Head of caudate nucleus (tissue), 42 donors: ENCODE measurements around the gene DCLK2.
A peak's percentile ranks its signal among the peaks of the same experiment; 100 is the strongest.

ENCODE experiments used
- DNase-seq, 42 donors: peaks; one replicate each; pipeline versions ENCODE4 v3.0.0 to v3.0.0-alpha.2; 2020 to 2021; ENCODE audit warnings: mixed read lengths in 7 of 42
- intact Hi-C: fragments of 100-400 bp; cut with DNase I; formaldehyde crosslinking; loops from one replicate; pipeline ENCODE4 v1.15.0; 2022

The DCLK2 gene

GRCh38 chr4:150106886-150107285 is 28.6 kb downstream of the DCLK2 start:
- intact Hi-C loops, result no loop called here
- no peak for DNase-seq

DNA sequence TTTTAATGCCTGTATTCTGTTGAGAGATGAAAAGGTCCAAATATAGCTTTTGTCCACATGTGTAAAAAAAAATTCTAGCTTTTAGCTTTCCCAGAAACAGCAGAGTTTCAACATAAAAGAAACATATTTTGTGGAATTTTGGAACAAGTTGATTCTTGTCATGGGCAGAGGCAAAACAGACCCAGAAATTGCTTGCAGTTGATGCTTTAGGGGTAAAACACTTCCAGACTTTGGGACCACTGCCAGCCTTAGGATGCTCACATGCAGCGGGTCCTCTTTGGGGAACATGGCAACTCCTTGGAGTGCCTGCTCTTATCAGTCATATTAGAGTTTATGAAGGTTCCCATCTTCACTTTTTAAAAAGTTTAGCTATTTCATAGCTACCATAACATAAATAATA is 30.4 kb downstream of the DCLK2 start:
- intact Hi-C loops, result no loop called here
- DNase-seq, result no peak

DNA sequence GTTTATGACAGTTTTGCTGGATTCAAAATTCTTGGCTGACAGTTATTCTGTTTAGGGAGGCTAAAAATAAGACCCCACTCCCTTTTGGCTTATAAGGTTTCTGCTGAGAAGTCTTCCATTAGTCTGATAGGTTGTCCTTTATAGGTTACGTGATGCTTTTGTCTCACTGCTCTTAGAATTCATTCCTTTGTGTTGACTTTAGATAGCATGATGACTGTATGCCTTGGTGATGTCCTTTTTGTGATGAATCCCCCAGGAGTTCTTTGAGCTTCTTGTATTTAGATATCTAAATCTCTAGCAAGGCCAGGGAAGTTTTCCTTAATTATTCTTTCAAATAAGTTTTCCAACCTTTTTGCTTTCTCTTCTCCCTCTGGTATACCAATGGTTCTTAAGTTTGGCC is 36.4 kb downstream of the DCLK2 start:
- no peak for DNase-seq
- intact Hi-C loops, result no loop called here

GRCh38 chr4:150115851-150116250 is 37.6 kb downstream of the DCLK2 start:
- intact Hi-C loops, result no loop called here
- no peak for DNase-seq

DNA sequence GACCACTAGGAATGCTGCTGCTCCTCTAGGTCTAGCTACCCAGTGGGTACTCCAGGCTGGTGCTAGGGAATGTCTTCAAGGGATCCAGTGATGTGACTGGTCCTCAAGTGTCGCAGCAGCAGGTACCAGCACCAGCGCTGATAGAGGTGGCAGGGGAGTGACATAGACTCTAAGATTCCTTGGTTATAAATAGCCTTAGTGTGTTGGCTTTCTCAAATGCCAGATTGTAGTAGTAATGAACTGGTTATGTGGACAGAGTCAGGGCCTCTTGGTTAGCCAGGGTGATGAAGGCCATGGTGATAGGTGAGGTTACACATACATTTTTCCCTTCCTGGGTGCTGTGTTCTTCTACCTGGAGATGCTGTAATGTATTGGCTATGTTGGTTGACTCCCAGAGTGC is 38.3 kb downstream of the DCLK2 start:
- no peak for DNase-seq
- intact Hi-C loops, result no loop called here

DNA sequence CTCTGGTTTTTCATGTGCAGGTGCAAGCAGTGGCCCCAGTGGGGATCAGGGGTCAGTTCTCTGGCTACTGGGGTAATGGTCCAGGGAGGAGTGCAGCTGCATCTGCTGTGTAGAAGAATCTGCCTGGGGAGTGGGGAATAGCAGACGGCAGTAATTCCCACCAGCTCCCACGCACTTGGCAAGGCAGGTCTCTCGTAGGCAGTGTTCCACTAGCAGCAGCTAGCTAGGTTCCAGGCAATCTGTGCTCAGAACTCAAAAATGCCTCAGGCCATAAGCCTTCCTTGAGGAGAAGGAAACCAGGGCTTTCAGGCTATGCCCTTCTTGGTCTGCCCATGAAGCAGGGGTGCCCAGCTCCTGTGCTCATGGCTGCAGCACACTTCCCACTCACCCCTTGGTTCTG is 38.8 kb downstream of the DCLK2 start:
- peak in 37 of 42 donors; percentile 10 to 87 (median 53) for DNase-seq
- intact Hi-C loops, result no loop called here

- intact Hi-C loops, result no loop called here
- DNase-seq, result no peak
Measured at GRCh38 chr4:150117629-150118028, 39.4 kb downstream of the DCLK2 start.

DNA sequence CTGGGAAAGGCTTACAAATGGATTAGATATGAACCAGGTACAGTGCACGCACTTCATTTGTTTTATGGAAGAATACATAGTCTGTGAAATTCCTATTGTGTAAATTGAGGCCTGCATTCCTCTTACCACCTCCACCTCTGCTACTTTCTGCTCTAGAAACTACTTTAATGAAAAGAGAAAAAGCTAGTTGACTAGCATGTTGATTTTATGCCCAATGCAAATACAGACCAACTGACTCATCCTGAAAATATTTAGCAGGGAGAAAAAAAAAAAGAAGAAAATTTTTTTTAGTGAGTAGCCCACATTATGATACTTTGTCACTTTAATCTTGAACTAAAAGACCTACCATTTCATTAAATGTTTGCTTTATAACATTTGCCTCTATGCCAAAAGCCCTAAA is 41.2 kb downstream of the DCLK2 start:
- intact Hi-C loops, result no loop called here
- no peak for DNase-seq

DNA sequence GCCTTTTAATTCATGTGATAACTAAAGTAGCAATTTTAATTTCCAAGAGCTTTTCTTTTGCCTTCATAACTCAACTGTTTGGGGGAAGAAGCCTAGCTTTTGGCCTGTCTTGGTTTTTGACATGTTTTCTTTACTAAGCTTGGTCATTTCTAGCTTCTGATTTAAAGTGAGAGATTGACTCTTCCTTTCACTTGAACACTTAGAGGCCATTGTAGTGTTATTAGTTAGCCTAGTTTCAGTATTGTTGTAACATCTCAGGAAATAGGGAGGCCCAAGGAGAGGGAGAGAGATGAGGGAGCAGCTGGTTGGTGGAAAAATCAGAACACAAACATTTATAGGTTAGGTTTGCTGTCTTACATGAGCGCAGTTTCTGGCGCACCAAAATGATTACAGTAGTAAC is 44.8 kb downstream of the DCLK2 start:
- intact Hi-C loops, result no loop called here
- no peak for DNase-seq

- peak in 9 of 42 donors; percentile 20 to 67 (median 38) for DNase-seq
- intact Hi-C loops, result no loop called here
Measured at GRCh38 chr4:150123796-150124677, 45.8 kb downstream of the DCLK2 start.

GRCh38 chr4:150126201-150126863 is 48.1 kb downstream of the DCLK2 start:
- DNase-seq, result no peak
- intact Hi-C loops, result no loop called here

DNA sequence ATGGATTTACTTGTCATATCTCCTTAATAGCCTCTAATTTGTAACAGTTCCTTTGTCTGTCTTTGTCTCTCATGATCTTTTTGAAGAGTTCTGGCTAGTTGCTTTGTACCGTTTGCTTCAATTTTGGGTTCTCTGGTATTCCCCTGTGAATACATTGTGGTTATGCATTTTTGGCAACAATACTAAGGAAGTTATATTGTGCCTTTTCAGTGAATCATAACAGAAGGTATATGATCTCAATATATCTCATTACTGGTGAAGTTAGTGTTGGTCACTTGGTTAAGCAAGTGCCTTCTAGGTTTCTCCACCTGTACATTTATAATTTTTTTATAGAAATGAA is 48.6 kb downstream of the DCLK2 start:
- intact Hi-C loops, result no loop called here
- DNase-seq, result no peak

GRCh38 chr4:150127757-150128156 is 49.5 kb downstream of the DCLK2 start:
- intact Hi-C loops, result no loop called here
- DNase-seq, result no peak

GRCh38 chr4:150130933-150131332 is 52.7 kb downstream of the DCLK2 start:
- intact Hi-C loops, result no loop called here
- peak in 2 of 42 donors; percentile 11 to 45 for DNase-seq

DNA sequence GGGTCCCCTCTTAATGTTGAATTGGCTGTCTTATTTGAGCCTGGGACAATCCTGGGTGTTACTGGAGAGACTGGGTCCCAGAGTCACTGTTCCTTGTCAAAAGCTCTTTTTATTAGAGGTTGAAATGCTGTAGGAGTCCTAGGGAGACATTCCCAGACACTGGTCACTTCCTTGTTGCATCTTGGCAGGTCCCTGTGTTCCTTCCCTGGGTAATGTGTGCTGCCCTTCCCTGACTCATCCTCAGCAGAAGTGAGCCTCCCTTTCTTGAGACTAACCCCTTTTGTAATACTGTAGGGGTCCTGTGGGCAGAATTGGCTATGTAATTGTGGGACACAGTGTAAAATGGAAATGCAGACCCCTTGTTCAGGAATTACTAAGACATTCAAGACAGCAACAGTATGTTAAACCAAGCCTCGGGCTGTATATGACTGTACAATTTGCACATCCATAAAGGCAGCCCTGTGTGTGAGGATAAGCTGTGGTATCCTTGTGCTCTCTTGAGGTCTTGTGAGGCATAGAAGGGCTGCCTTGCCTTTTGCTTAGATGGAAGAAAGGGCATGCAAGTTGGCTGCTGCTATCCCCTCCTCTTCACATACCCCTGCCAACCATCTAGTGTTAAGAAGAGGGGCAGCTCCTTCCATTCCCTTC is 53.5 kb downstream of the DCLK2 start:
- intact Hi-C loops, result no loop called here
- DNase-seq, result peak in 1 of 42 donors; percentile 39

DNA sequence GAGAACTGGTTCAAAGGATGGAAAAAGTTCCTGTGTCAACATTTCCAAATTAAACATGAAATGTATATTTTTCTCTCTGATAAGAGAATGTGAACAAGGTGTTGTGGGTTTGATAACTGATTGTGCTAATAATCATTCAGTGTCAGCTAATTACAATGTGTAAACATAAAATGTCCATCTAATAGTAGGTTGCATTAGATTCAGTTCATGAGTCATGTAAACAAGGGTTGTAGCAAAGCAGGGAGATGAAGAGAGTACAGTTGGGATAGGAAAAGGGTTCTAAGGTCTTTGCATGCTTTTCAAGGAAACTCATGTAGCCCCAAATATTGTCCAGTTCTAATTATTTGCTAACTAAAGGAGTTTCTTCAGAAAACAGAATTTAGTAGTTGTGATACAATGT is 55.4 kb downstream of the DCLK2 start:
- intact Hi-C loops, result no loop called here
- no peak for DNase-seq

- intact Hi-C loops, result no loop called here
- DNase-seq, result no peak
Measured at GRCh38 chr4:150135134-150135772, 57.0 kb downstream of the DCLK2 start.

GRCh38 chr4:150136036-150136435 is 57.8 kb downstream of the DCLK2 start:
- intact Hi-C loops, result no loop called here
- no peak for DNase-seq

- DNase-seq, result no peak
- intact Hi-C loops, result no loop called here
Measured at GRCh38 chr4:150136481-150136880, 58.2 kb downstream of the DCLK2 start.

DNA sequence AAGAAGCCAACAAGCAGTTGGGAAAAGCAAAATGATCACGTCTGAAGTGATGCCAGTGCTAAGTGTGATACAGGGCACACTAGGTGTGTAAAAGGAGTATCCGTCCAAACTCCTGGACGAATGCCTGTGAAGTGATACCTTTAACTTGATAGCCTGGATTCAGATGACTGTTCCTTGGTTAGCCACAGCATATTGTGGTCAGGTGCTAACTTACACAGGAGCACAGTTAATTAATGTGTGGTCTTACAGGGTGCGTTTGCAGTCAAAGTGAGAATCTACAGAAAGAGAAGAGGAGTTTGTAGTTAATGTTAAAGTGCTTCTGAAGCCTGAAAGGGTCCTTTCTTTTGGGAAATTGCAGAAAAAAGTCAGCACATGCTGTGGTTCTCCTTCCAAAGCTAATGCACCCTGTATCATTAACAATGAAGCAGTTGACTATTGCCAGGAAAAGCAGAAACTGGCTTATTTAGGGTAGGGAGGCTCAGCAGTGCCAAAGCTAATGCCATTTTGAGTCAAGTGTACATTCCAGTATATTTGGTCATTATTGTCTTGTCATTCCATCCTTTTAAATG is 61.1 kb downstream of the DCLK2 start:
- no peak for DNase-seq
- intact Hi-C loops, result no loop called here
